Cardiac fibroblast (primary cell): ENCODE data around the gene RETREG1.

ENCODE experiments used
- DNase-seq, 2 donors: peaks; one replicate each; pipeline versions ENCODE4 v3.0.0 to v3.0.0-alpha.2; 2010; ENCODE audit warnings: low read depth in 2 of 2
- H3K4me3 ChIP-seq, 2 donors: replicated peaks in 1 of 2; 1 replicate in 1 of 2; 2 replicates in 1 of 2; pipeline ENCODE4 v1.5.1; 2011; ENCODE audit warnings: low read depth in 2 of 2, low read length in 2 of 2, mild to moderate bottlenecking in 2 of 2, moderate library complexity in 1 of 2
- CTCF ChIP-seq: IDR thresholded peaks from one replicate; pipeline ENCODE4 v1.5.1; 2011; ENCODE audit warnings: low read depth, mild to moderate bottlenecking, low read length, inconsistent platforms

Gene RETREG1

DNA sequence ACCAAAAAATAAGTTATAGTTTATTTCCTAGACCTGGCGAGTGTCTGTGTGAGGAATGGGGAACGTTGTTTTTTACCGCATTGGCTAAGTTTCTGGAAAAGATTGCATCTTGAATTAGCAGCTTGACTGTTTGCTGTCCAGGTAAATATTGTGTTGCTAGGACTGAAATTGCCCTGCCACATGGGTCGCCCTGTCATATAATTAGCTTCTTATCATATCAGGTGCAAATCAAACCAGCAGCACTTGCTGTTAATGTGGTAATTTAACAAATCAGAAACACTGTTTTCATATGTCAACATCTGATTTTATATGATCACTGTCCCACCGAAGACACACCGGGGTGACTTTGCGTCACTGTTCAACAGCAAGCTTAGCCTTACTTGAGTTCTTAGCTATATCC is 87.5 kb downstream of the RETREG1 start:
- TF ChIP-seq CTCF, result no peak
- DNase-seq, result no peak

DNA sequence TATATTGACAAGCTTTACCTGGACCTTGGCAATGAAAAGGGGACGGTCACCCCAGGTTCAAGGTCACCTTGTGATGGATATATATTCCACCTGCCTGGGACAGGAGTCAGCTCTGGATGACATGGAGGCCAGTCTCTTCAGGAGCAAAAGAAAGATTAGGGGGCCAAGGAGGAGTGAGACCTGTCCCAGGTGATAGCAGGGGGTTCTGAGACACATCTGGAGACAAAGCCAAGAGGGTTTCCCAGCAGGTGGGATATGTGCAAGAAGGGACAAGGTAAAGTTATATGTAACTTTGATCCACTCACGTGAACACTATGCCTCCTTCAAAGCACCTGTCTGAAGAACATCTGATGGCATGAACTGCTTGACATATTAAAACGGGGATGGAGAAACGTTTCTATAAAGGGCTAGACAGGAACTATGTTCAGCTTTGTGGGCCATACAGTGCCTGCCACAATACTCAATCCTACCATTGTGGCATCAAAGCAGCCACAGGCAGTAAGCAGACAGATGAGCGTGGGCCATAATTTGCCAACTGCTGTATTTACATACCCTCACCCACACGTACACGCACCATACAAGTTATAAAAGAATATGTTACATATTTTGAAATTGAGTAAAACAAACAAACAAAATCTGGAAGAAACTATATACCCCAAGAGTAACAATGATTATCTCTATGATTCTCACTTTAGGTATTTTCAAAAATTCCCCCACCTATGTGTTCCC is 88.3 kb downstream of the RETREG1 start:
- TF ChIP-seq CTCF, result no peak
- no peak for DNase-seq
- H3K4me3 ChIP-seq, result no peak overlapping the region

More for the DNA sequence above, 87.5 kb downstream of the RETREG1 start:
- no peak overlapping the region for H3K4me3 ChIP-seq

GRCh38 chr5:16525651-16526050 is 91.1 kb downstream of the RETREG1 start:
- no peak overlapping the region for H3K4me3 ChIP-seq
- TF ChIP-seq CTCF, result no peak
- no peak for DNase-seq

DNA sequence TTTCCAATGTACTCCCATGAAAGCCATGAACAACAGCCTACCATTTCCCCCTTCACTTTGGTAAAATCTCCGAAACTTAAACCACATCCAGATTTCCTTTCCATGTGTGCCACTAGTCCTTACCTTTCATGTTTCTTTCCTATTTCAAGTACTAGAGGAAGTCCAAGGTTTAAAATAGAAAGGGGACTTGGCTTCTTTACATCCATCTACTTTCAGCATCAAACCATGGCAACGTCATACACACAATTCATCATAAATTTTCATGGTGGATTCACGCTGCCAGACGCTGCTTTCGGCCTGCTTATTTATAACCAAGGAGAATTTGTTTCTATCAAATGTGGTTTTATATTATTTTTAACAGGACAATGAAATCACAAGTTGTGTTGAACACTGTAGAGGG is 92.5 kb downstream of the RETREG1 start:
- TF ChIP-seq CTCF, result no peak
- DNase-seq, result no peak
- no peak overlapping the region for H3K4me3 ChIP-seq

GRCh38 chr5:16521521-16522483 is 95.0 kb downstream of the RETREG1 start:
- TF ChIP-seq CTCF, result no peak
- no peak for DNase-seq
- H3K4me3 ChIP-seq, result no peak overlapping the region

DNA sequence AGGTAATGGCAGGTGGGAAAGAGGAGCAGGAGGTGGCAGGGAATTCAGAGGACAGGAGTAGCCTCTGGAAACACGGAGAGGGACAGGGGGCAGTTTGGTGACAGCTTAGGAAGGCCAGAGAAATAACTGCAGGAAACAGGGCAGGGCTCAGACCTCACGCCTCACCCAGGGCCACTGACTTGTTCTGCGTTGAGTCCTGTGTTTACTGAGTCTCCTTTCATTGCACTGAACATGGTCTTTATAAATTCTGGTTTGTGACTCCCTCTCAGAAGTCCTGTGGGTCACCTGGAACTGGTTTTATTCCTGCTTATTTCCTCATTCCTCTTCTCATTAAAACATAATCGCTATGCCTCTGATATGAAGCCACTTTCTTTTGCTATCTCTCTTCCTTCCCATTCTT is 96.0 kb downstream of the RETREG1 start:
- H3K4me3 ChIP-seq, result no peak overlapping the region
- no peak for DNase-seq
- TF ChIP-seq CTCF, result no peak
